DMS153 (cell line): ENCODE results near the gene ZNF888.
"Not testable (repeated sequence)": the region's sequence is repeated elsewhere in the genome, so short reads cannot be mapped to it uniquely, and the experiment has no call there.

Source experiments
- DNase-seq: peaks from one replicate; lab custom pipeline; 2025; lab: John Stamatoyannopoulos, UW

Gene ZNF888

GRCh38 chr19:52941941-52942385 lies 18.7 kb upstream of the ZNF888 start:
- DNase-seq: no peak

DNA sequence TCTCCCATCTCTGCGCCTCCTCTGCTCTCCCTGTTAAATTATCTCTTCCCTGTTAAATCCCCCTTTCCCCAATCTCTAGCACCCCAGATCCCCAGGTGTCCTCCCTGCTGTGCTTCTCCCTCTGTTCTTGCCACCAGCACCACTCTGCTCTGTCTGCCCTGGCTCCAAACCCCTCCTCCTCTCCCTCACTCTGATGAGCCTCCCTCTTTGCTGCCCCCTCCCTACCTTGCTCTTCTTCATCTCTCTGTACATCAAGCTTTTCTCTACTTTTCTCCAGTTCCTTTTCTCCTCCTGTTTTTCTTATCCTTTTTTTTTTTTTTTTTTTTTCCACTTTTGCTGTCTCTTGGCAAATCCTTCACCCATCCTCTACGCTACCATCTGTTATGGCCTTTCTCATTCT lies 18.3 kb upstream of the ZNF888 start:
- not testable (repeated sequence) for DNase-seq

DNA sequence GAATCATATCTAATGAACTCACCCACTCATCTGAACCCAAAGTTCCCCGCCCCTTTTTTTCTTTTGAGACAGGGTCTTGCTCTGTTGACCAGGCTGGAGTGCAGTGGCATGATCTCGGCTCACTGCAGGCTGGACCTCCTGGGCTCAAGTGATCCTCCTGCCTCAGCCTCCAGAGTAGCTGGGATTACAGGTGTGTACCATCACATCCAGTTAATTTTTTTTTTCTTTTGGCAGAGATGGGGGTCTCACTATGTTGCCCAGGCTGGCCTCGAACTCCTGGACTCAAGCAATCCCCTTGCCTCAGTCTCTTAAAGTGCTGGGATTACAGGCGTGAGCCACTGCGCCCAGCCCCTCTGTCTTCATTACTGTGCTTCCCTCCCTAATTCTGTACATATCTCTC lies 17.7 kb upstream of the ZNF888 start:
- DNase-seq: not testable (repeated sequence)

- no peak for DNase-seq
Measured at GRCh38 chr19:52938761-52939160, 15.5 kb upstream of the ZNF888 start.

DNA sequence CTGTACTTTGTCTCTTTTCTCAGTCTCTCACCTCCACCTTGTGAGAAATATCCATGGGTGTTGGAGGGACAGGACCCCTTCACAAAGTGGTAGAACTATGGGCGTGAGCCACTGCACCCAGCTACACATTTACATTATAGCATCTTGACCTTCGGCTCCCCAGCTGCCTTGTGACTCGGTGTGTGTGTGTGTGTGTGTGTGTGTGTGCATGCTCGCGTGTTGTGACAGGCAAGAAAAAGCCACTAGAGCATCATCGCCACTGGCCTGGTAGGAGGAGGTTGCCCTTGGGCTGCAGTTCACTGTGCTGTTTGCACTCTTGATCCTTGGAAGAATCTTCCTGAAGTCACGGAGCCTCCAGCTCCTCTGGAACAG lies 13.7 kb upstream of the ZNF888 start:
- DNase-seq: no peak

- no peak for DNase-seq
Measured at GRCh38 chr19:52936151-52936953, 13.1 kb upstream of the ZNF888 start.

- DNase-seq: no peak
Measured at GRCh38 chr19:52935434-52935833, 12.2 kb upstream of the ZNF888 start.

DNA sequence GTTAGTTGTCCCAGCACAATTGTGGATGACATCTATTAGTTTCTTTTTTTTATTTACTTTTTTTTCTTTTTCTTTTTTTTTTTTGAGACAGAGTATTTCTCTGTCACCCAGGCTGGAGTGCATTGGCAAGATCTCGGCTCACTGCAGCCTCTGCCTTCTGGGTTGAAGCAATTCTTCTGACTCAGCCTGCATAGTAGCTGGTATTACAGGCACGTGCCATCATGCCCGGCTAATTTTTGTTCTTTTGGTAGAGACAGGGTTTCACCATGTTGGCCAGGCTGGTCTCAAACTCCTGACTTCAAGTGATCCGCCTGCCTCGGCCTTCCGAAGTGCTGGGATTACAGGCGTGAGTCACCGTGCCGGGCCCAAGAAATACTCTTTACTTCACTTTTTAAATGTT lies 1.4 kb upstream of the ZNF888 start:
- DNase-seq: not testable (repeated sequence)

DNA sequence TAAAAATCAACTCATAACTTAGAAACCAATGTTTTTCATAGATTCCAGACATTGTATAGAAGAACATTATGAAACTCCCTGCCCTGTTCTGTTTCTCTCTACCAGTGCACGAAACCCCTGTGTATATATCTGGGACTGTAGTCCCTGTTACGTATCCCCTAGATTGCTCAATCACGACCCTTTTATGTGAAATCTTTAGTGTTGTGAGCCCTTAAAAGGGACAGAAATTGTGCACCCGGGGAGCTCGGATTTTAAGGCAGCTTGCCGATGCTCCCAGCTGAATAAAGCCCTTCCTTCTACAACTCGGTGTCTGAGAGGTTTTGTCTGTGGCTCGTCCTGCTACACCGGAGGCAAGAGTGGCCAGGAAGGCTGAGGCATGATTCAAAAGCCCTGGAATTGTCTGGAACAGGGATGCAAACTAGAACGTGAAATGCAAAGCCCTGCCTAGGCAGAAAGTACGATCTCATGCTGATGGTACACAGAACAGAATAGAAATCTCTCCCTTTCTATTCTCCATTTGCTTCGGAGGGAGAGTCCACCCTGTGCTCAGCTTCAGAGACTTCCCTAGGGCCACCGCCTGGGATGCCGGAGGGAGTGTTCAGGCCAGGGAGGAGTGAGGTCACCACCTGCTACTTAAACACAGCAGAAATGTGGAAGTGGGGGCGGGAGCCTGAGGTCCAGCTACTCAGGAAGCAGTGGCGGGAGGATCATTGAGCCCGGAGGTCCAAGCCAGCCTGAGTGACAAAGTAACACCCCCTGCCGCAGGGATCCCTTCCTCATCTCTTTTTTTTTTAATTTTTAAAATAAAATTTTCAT lies 758 bp upstream of the ZNF888 start:
- peak; percentile 43 for DNase-seq

GRCh38 chr19:52917531-52917930 lies 5.7 kb downstream of the ZNF888 start:
- DNase-seq: no peak

DNA sequence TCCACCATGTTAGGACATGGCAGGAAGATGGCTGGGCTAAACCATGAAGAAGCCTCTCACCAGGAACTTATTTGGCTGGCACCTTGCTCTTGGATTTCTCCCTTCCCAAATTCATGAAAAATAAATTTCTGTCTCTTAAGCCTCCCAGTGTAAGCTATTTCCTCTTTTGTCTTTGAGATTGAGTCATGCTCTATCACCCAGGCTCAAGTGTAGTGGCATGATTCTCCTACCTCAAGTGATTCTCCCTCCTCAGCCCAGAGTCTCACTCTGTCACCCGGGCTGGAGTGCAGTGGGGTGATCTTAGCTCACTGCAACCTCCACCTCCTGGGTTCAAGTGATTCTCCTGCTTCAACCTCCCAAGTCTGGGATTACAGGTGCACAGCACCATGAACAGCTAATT lies 12.6 kb downstream of the ZNF888 start:
- DNase-seq: no peak

- DNase-seq: not testable (repeated sequence)
Measured at GRCh38 chr19:52904052-52904780, 19.0 kb downstream of the ZNF888 start.

GRCh38 chr19:52901842-52902241 lies 21.4 kb downstream of the ZNF888 start:
- DNase-seq: no peak

DNA sequence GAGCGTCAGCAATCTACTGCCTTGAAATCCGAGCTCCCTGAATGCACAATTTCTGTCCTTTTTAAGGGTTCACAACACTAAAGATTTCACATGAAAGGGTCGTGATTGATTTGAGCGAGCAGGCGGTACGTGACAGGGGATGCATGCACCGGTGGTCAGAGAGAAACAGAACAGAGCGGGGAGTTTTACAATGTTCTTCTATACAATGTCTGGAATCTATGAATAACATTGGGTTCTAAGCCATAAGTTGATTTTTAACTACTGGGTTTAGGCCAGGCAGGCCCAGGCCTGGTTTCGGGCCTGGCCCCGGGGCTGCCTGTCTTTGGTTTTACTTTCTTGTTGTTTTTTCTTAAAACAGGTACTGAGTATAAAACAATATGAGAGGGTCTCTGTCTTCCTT lies 24.6 kb downstream of the ZNF888 start:
- DNase-seq: not testable (repeated sequence)

- DNase-seq: no peak
Measured at GRCh38 chr19:52898101-52898500, 25.1 kb downstream of the ZNF888 start.

GRCh38 chr19:52897138-52897935 lies 25.9 kb downstream of the ZNF888 start, which contains the start of gene ZNF320:
ZNF320 (minus strand) TSS chr19:52897635; CDS start chr19:52890255, 7,380 bp downstream.
- peak; percentile 42 for DNase-seq

DNA sequence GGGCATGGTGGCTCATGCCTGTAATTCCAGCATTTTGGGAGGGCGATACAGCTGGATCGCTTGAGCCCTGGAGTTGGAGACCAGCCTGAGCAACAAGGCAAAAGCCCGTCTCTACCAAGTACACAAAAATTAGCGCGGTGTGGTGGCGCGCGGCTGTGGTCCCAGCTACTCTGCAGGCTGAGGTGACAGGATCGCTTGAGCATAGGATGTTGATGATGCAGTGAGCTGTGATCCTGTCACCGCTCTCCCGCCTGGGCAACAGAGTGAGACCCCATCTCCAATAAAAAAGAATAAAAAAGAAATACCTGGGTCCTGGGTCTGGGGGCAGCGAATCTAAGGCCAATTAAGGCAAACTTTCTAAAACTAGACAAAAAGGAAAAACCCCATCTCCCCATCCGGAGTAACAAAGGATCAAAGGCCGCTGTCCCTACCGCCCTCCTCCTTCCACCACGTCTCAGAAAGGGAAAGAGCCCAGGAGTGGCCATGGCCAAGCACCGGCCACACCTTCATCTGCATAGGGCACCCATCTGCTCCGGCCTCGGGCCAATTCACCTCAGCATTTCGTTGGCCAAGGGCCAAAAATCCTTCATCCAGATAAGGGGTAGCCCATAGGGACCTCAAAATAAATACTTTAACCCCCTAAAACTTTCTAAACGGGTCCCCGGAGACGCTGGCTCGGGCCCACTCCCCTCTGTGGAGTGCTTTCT lies 26.6 kb downstream of the ZNF888 start:
- no peak for DNase-seq

DNA sequence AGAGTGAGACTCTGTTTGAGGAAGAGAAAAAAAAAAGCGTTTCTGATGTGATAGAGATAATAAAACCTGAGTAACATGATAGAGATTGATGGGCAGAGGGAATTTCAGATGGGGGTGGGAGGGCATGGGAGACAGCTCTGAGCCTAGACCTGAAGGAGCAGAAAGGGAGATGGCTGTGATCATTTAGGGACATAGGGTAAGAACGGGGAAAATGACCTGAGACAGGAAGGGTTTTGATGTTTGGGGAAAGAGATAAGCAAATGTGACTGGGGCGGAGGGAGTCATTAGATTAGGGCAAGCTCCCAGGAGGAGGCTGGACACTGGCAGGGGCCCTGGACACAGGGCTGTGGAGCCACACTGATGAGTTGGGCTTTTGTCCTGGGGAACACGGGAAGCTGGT lies 31.9 kb downstream of the ZNF888 start:
- no peak for DNase-seq

- no peak for DNase-seq
Measured at GRCh38 chr19:52889931-52890330, 33.3 kb downstream of the ZNF888 start.

DNA sequence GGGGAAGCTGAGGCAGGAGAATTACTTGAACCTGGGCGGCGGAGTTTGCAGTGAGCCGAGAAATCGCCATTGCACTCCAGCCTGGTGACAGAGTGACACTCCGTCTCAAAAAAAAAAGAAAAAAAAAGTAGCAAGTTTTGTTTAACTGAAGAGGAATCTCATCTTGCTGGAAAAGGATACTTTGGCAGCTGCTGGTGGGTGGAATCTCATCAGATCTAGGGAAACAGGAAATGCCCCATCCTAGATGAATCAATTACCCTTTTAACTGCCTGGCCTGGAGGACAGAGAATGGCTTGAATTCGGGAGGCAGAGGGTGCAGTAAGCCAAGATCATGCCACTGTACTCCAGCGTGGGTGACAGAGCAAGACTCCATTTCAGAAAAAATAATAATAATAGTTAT lies 34.2 kb downstream of the ZNF888 start:
- DNase-seq: no peak

- DNase-seq: no peak
Measured at GRCh38 chr19:52880895-52881389, 42.3 kb downstream of the ZNF888 start.
